K562 (cell line): ENCODE results near the gene RPL18A. TPM values are rescaled to one million over a fixed set of nuclear protein-coding genes. Genes with fewer than 3 reads are reported as not detected.

Experiments
- ATAC-seq: fragments of 200-7000 bp; cut with Tn5 transposase; 3 replicates; pipeline ENCODE4 v1.9.1; 2020; ENCODE audit warnings: moderate library complexity
- BruUV-seq: library from RNA; stranded (reverse); fragments of 400-500 nt; replicated peaks from 2 replicates; lab custom pipeline; 2021; lab: Mats Ljungman, UMichigan
- CTCF ChIA-PET: fragments of 300-600 bp; formaldehyde crosslinking; extraction: SDS; loops from one replicate; lab custom pipeline; 2021; ENCODE audit warnings: low intra/inter-chr PET ratio; lab: Yijun Ruan, JAX
- POLR2A ChIA-PET: fragments of 300-600, 350-650 bp; sonication (Branson Sonifier 250); formaldehyde crosslinking; extraction: SDS; loops from one replicate; lab custom pipeline; 2021; ENCODE audit warnings: antibody characterized with exemption, inconsistent platforms; lab: Yijun Ruan, JAX
- DNase-seq, 4 experiments: peaks; one replicate each; pipeline versions ENCODE4 v3.0.0 to v3.0.0-alpha.2; 2011 to 2018; ENCODE audit warnings: low spot score in 3 of 4, mixed read lengths in 3 of 4; ENCODE audit errors: extremely low read depth in 1 of 4
- FAIRE-seq: peaks from 2 replicates; lab custom pipeline; 2011; peaks lifted over from hg19 to GRCh38; lab: Jason Lieb, UNC
- H2AFZ ChIP-seq: 2 replicates; pipeline ENCODE4 v1.6.0; 2011; ENCODE audit warnings: low read depth, low read length, control low read depth, inconsistent platforms
- H3K27ac ChIP-seq: fragments of 200-600 bp; 3 replicates; pipeline ENCODE4 v1.8.0; 2011; ENCODE audit warnings: low read depth, mild to moderate bottlenecking, control low read depth, inconsistent platforms, low read length, moderate library complexity, mixed read lengths; ENCODE audit errors: extremely low read depth
- H3K27me3 ChIP-seq, 2 experiments: fragments of 300-600 bp in 1 of 2; 2 replicates in 1 of 2; 3 replicates in 1 of 2; pipeline versions ENCODE4 v1.6.0 to v1.8.0; 2011; ENCODE audit warnings: inconsistent platforms in 2 of 2, low read length in 2 of 2, mild to moderate bottlenecking in 1 of 2, mixed read lengths in 1 of 2, moderate library complexity in 1 of 2; ENCODE audit not compliant: control insufficient read depth in 2 of 2, insufficient read depth in 2 of 2
- H3K36me3 ChIP-seq: fragments of 300-600 bp; 3 replicates; pipeline ENCODE4 v1.8.0; 2011; ENCODE audit warnings: mild to moderate bottlenecking, low read length, inconsistent platforms; ENCODE audit not compliant: control insufficient read depth, insufficient read depth
- H3K4me1 ChIP-seq, 2 experiments: fragments of 200-600 bp in 1 of 2; replicated peaks in 1 of 2; 2 replicates in 1 of 2; 3 replicates in 1 of 2; pipeline versions ENCODE4 v1.5.1 to v1.8.0; 2011; ENCODE audit warnings: inconsistent platforms in 2 of 2, low read length in 2 of 2, mild to moderate bottlenecking in 1 of 2, mixed read lengths in 1 of 2, moderate library complexity in 1 of 2; ENCODE audit not compliant: control insufficient read depth in 2 of 2, insufficient read depth in 2 of 2
- H3K4me2 ChIP-seq: 2 replicates; pipeline ENCODE4 v1.6.1; 2011; ENCODE audit warnings: low read length, control low read depth, inconsistent platforms, mixed read lengths; ENCODE audit not compliant: insufficient read depth
- H3K4me3 ChIP-seq: fragments of 200-600 bp; sonication (generic), shearing (Covaris generic); 2 replicates; pipeline ENCODE4 v1.5.1; 2016; ENCODE audit warnings: control low read depth, inconsistent platforms
- H3K79me2 ChIP-seq: fragments of 200-600 bp; 3 replicates; pipeline ENCODE4 v1.8.0; 2011; ENCODE audit warnings: low read length, inconsistent platforms; ENCODE audit not compliant: control insufficient read depth, insufficient read depth
- H3K9ac ChIP-seq, 2 experiments: 2 replicates each; pipeline versions ENCODE4 v1.6.0 to v1.6.1; 2011; ENCODE audit warnings: low read depth in 2 of 2, low read length in 2 of 2, control low read depth in 1 of 2, inconsistent platforms in 1 of 2, mild to moderate bottlenecking in 1 of 2, mixed read lengths in 1 of 2; ENCODE audit not compliant: insufficient read depth in 1 of 2
- H3K9me1 ChIP-seq: one replicate; pipeline ENCODE4 v1.6.0; 2011; ENCODE audit warnings: inconsistent platforms, mild to moderate bottlenecking, low read length, moderate library complexity; ENCODE audit not compliant: control insufficient read depth, insufficient read depth
- H3K9me3 ChIP-seq: replicated peaks from 2 replicates; pipeline ENCODE4 v1.5.1; 2011; ENCODE audit warnings: low read depth, low read length, inconsistent platforms; ENCODE audit not compliant: control insufficient read depth, insufficient read depth
- H4K20me1 ChIP-seq: replicated peaks from 2 replicates; pipeline ENCODE4 v1.6.1; 2011; ENCODE audit warnings: low read length, inconsistent platforms, mixed read lengths; ENCODE audit not compliant: control insufficient read depth, insufficient read depth
- HDAC1 ChIP-seq, 2 experiments: fragments of 450-650 bp; IDR thresholded peaks; 2 replicates each; pipeline ENCODE4 v1.6.1; 2016 to 2017; ENCODE audit warnings: inconsistent platforms in 1 of 2, mild to moderate bottlenecking in 1 of 2, moderate library complexity in 1 of 2
- MEIS2 ChIP-seq: fragments of 450-650 bp; IDR thresholded peaks from 2 replicates; pipeline ENCODE4 v1.6.1; 2014; ENCODE audit warnings: mild to moderate bottlenecking; ENCODE audit not compliant: partially characterized antibody
- SMAD2 ChIP-seq: fragments of 150-350 bp; IDR thresholded peaks from 2 replicates; pipeline ENCODE4 v1.6.1; 2014; ENCODE audit warnings: low read depth, mild to moderate bottlenecking, low read length
- TFAP4 ChIP-seq: sonication (generic); formaldehyde crosslinking; IDR thresholded peaks from 2 replicates; pipeline ENCODE4 v1.8.0; 2022; ENCODE audit warnings: missing genetic modification reagents, mild to moderate bottlenecking, moderate library complexity, borderline replicate concordance
- TSC22D4 ChIP-seq: fragments of 450-650 bp; IDR thresholded peaks from 2 replicates; pipeline ENCODE4 v1.6.1; 2016; ENCODE audit warnings: missing genetic modification characterization, missing biosample characterization, control low read depth
- ZBTB7A ChIP-seq: IDR thresholded peaks from 2 replicates; pipeline ENCODE4 v1.6.1; 2011; ENCODE audit warnings: low read depth, mild to moderate bottlenecking, low read length, moderate library complexity, borderline replicate concordance; ENCODE audit not compliant: control insufficient read depth
- WGBS: fragments of 100-300 bp; shearing (Covaris generic); methylation state at CpG from one replicate; pipeline ENCODE4 v1.1.6; 2016; ENCODE audit warnings: low coverage, mixed read lengths; ENCODE audit not compliant: insufficient coverage; ENCODE audit errors: missing lambda C conversion rate; 5-methylcytosine and 5-hydroxymethylcytosine counted together
- in situ Hi-C: fragments of 300-500 bp; cut with MboI; formaldehyde crosslinking; loops from 4 replicates; pipeline ENCODE4 v1.15.0; 2018; ENCODE audit warnings: inconsistent platforms, mixed read lengths
- intact Hi-C: fragments of 100-400 bp; cut with micrococcal nuclease; formaldehyde crosslinking; loops from 2 replicates; pipeline ENCODE4 v1.14.2; 2022
- polyA plus RNA-seq, 8 experiments: library from polyadenylated mRNA; depleted of rRNA in 4 of 8; stranded (reverse) in 5 of 8; unstranded in 3 of 8; fragments of >200 nt; fragmentation: Nextera tagmentation in 2 of 8; fragmentation: Illumina TruSeq in 1 of 8; extraction: Ambion mirVana in 2 of 8; extraction: Trizol in 1 of 8; gene quantifications; 2 replicates each; pipeline versions ENCODE4 v1.2.1 to v1.2.3, GENCODE V29; 2011 to 2014; ENCODE audit warnings: inconsistent platforms in 1 of 8, missing spikeins in 1 of 8
- total RNA-seq, 7 experiments: library from RNA; depleted of rRNA in 6 of 7; stranded (reverse); fragments of >200 nt in 6 of 7; fragmentation: Illumina TruSeq in 2 of 7; extraction: Trizol in 2 of 7; gene quantifications; 2 replicates each; pipeline versions ENCODE4 v1.2.1 to v1.2.3, GENCODE V29; 2011 to 2021; ENCODE audit warnings: low replicate concordance in 1 of 7
- TF ChIP-seq, protein P1 (sequence below), 3 experiments: IDR thresholded peaks in 2 of 3; conservative IDR thresholded peaks in 1 of 3; 2 replicates each; pipeline ENCODE4 v1.5.1; 2011 to 2012; ENCODE audit warnings: low read length in 3 of 3, mild to moderate bottlenecking in 3 of 3, control low read depth in 2 of 3, improper control_type of control experiment in 1 of 3, inconsistent platforms in 1 of 3, low read depth in 1 of 3, mixed read lengths in 1 of 3, moderate library complexity in 1 of 3; ENCODE audit not compliant: insufficient read depth in 2 of 3

The RPL18A gene
- total and polyA plus RNA-seq, 9 of the 15 experiments (the other 6 are each of a cell fraction or from before 2014, with no cell fraction given), result 626 to 2,882 (median 1,895) TPM

DNA sequence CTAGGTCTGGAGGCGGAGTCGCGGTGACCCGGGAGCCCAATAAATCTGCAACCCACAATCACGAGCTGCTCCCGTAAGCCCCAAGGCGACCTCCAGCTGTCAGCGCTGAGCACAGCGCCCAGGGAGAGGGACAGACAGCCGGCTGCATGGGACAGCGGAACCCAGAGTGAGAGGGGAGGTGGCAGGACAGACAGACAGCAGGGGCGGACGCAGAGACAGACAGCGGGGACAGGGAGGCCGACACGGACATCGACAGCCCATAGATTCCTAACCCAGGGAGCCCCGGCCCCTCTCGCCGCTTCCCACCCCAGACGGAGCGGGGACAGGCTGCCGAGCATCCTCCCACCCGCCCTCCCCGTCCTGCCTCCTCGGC is 12.2 kb downstream of the RPL18A start, which contains the start of gene SLC5A5:
SLC5A5 (plus strand) TSS at position 68 of the 373 bp plus-strand sequence. CDS start 375 bp downstream, outside the sequence.
- Histone ChIP-seq H3K79me2 (no peaks in the 10 kb centered on the region), H3K27ac (no peak within 1 kb of the TSS), H2AFZ (no peak within 1 kb of the TSS), H3K9me3 (no peaks in the 10 kb centered on the region), H3K9ac (peak within 1 kb of the TSS in 1 of 2 experiments; percentile 8; a peak in 1 of 4 replicates), H3K4me2 (no peak within 1 kb of the TSS), H3K9me1 (no peaks in the 10 kb centered on the region), H3K36me3 (no peaks in the 10 kb centered on the region), H3K4me1 (peaks cover 0 to 39% of the 10 kb centered on the region in 2 experiments; a peak in 3 of 5 replicates), H4K20me1 (0 out of 2 replicates have a peak, but pooled peaks cover 6% of the 10 kb centered on the region), H3K27me3 (peaks cover 4 to 9% of the 10 kb centered on the region in 2 experiments; a peak in 2 of 5 replicates), H3K4me3 (no peak within 1 kb of the TSS)
- ATAC-seq (peak; percentile 16; the same call in 2 of the 3 replicates), FAIRE-seq (no peak), DNase-seq (peak in 1 of 4 experiments; percentile 51)
- no TSS peak for BruUV-seq
- intact Hi-C loops (loop anchor here (2.0 kb wide), 1 partner anchor 125 kb away; no protein-coding TSS in a partner anchor), in situ Hi-C loops (no loop called here)
- ChIA-PET POLR2A (interaction anchor here (0.6 to 3.1 kb wide), 4 partner anchors 11 to 515 kb away, joined by 3 to 24 read pairs (median 12); partner anchors contain the start of genes CCDC124 and RPL18A), CTCF (no interaction called here)
- WGBS, result 11% methylated on average over 13 of the region's 26 CpGs
- TF ChIP-seq MEIS2 (peak; percentile 53), TFAP4 (CRISPR knock-in tag) (peak; percentile 44; the same call in 1 of the 2 replicates), ZBTB7A (0 out of 2 replicates have a peak, but pooled peaks have one; percentile 37), TSC22D4 (tag) (no peak), SMAD2 (no peak), HDAC1 (IDR thresholded peaks at IDR 0.05) (0 out of 4 replicates have a peak, but pooled peaks of 1 of the 2 experiments have one; percentile 34)
- TF ChIP-seq, protein P1, sequence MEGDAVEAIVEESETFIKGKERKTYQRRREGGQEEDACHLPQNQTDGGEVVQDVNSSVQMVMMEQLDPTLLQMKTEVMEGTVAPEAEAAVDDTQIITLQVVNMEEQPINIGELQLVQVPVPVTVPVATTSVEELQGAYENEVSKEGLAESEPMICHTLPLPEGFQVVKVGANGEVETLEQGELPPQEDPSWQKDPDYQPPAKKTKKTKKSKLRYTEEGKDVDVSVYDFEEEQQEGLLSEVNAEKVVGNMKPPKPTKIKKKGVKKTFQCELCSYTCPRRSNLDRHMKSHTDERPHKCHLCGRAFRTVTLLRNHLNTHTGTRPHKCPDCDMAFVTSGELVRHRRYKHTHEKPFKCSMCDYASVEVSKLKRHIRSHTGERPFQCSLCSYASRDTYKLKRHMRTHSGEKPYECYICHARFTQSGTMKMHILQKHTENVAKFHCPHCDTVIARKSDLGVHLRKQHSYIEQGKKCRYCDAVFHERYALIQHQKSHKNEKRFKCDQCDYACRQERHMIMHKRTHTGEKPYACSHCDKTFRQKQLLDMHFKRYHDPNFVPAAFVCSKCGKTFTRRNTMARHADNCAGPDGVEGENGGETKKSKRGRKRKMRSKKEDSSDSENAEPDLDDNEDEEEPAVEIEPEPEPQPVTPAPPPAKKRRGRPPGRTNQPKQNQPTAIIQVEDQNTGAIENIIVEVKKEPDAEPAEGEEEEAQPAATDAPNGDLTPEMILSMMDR (IDR thresholded peaks at IDR 0.05 in 2 of 3, conservative IDR thresholded peaks at IDR 0.05 in 1 of 3; ENCODE audit: insufficient read depth in 2 of 3, low read depth in 1 of 3, low read length in 3 of 3), result peak in 2 of 3 experiments; percentile 8 to 14; a peak in 1 of 6 replicates
